Effector memory CD8-positive, alpha-beta T cell (primary cell): ENCODE results near the gene FHIT.

Source experiments
- ATAC-seq: fragments of 150-1000 bp; cut with Tn5 transposase; replicated peaks from 2 replicates; pipeline ENCODE4 v1.10.0; 2021; ENCODE audit warnings: mild to moderate bottlenecking, moderate library complexity
- DNase-seq, 3 experiments: peaks; one replicate each; pipeline ENCODE4 v3.0.0; 2021
- H3K27ac Mint-ChIP-seq, 2 donors: one replicate each; pipeline ENCODE4 v1.8.0; 2022; ENCODE audit warnings: mild to moderate bottlenecking in 2 of 2, mixed read lengths in 2 of 2, moderate library complexity in 2 of 2
- H3K27me3 Mint-ChIP-seq, 2 donors: one replicate each; pipeline ENCODE4 v1.8.0; 2022; ENCODE audit warnings: mixed read lengths in 2 of 2
- H3K36me3 Mint-ChIP-seq: one replicate; pipeline ENCODE4 v1.8.0; 2022; ENCODE audit warnings: mild to moderate bottlenecking, moderate library complexity, mixed read lengths; ENCODE audit not compliant: insufficient read depth
- H3K4me1 Mint-ChIP-seq, 2 donors: one replicate each; pipeline ENCODE4 v1.8.0; 2022; ENCODE audit warnings: low read depth in 2 of 2, mixed read lengths in 2 of 2
- H3K4me3 Mint-ChIP-seq, 2 donors: one replicate each; pipeline ENCODE4 v1.8.0; 2022; ENCODE audit warnings: mild to moderate bottlenecking in 2 of 2, mixed read lengths in 2 of 2, moderate library complexity in 2 of 2
- H3K9me3 Mint-ChIP-seq, 2 donors: one replicate each; pipeline ENCODE4 v1.8.0; 2022; ENCODE audit warnings: mixed read lengths in 2 of 2

FHIT gene

DNA sequence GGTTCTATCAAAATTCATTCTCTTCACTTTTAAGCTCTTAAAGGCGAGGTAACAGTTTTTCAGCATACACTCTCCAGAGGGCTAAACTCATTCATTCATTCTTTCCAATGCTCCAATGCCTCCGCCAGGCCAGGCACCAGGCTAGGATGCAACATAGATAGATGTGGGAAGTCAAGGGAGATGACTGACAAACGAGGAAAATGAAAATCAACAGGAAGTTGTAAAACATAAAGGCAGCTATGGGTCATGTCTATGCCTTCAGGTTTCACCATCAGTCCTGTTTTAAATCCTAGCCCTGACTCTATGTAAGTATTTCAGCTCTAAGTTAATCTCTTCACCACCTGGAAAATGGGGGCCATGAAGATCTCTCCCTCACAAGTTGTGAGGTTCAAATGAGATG is 797.9 kb downstream of the FHIT start:
- peaks cover 0 to 7% of the 10 kb centered on the region in 2 donors for H3K27me3 Mint-ChIP-seq
- H3K27ac Mint-ChIP-seq, result no peak overlapping the region
- peaks cover 0 to 3% of the 10 kb centered on the region in 2 donors for H3K9me3 Mint-ChIP-seq
- no peaks in the 10 kb centered on the region for H3K4me1 Mint-ChIP-seq
- DNase-seq (no peak), ATAC-seq (no peak)
- H3K4me3 Mint-ChIP-seq, result no peak overlapping the region
- no peaks in the 10 kb centered on the region for H3K36me3 Mint-ChIP-seq

GRCh38 chr3:60448696-60449095 is 802.6 kb downstream of the FHIT start:
- Mint-ChIP-seq H3K36me3 (no peaks in the 10 kb centered on the region), H3K9me3 (no peaks in the 10 kb centered on the region)

GRCh38 chr3:60445446-60445845 is 805.8 kb downstream of the FHIT start:
- DNase-seq (no peak), ATAC-seq (no peak)
- H3K27me3 Mint-ChIP-seq, result no peaks in the 10 kb centered on the region
- H3K4me1 Mint-ChIP-seq, result no peaks in the 10 kb centered on the region
- no peaks in the 10 kb centered on the region for H3K9me3 Mint-ChIP-seq
- no peak overlapping the region for H3K27ac Mint-ChIP-seq
- H3K4me3 Mint-ChIP-seq, result no peak overlapping the region
- no peaks in the 10 kb centered on the region for H3K36me3 Mint-ChIP-seq

More at GRCh38 chr3:60448696-60449095, 802.6 kb downstream of the FHIT start:
- ATAC-seq, result no peak
- DNase-seq, result no peak
- H3K27ac Mint-ChIP-seq, result no peak overlapping the region
- H3K27me3 Mint-ChIP-seq, result no peaks in the 10 kb centered on the region
- H3K4me1 Mint-ChIP-seq, result no peaks in the 10 kb centered on the region
- no peak overlapping the region for H3K4me3 Mint-ChIP-seq

- Mint-ChIP-seq H3K4me3 (no peak overlapping the region), H3K36me3 (no peaks in the 10 kb centered on the region), H3K27me3 (peaks cover 0 to 2% of the 10 kb centered on the region in 2 donors), H3K4me1 (no peaks in the 10 kb centered on the region), H3K27ac (no peak overlapping the region), H3K9me3 (no peaks in the 10 kb centered on the region)
- ATAC-seq (no peak), DNase-seq (no peak)
Measured at GRCh38 chr3:60444898-60445437, 806.3 kb downstream of the FHIT start.

DNA sequence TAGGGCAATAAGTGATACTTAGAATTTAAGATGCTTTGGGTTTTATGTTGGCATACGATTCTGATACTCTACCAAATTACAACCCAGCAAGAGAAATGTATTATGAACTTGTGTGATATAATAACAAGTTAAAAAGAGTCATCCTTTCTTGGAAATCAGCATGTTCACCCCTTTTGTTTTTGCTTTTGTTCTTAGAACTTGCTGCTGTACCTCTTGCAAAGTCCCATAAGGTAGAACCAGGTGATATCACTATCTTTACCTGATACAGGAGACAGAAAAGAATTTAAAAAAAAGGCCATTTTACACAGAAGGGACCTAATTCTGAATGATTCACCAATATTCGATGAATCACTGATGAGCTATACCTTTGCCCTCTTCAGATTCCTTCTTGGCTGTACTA is 810.4 kb downstream of the FHIT start:
- no peak for ATAC-seq
- DNase-seq, result no peak
- no peaks in the 10 kb centered on the region for H3K36me3 Mint-ChIP-seq
- H3K4me1 Mint-ChIP-seq, result no peaks in the 10 kb centered on the region
- no peak overlapping the region for H3K27ac Mint-ChIP-seq
- H3K4me3 Mint-ChIP-seq, result no peak overlapping the region
- peaks cover 0 to 6% of the 10 kb centered on the region in 2 donors for H3K27me3 Mint-ChIP-seq
- no peaks in the 10 kb centered on the region for H3K9me3 Mint-ChIP-seq

- Mint-ChIP-seq H3K36me3 (no peaks in the 10 kb centered on the region), H3K4me3 (no peak overlapping the region), H3K9me3 (no peaks in the 10 kb centered on the region), H3K4me1 (no peaks in the 10 kb centered on the region), H3K27me3 (peaks cover 0 to 6% of the 10 kb centered on the region in 2 donors), H3K27ac (no peak overlapping the region)
- DNase-seq (no peak), ATAC-seq (no peak)
Measured at GRCh38 chr3:60435941-60436650, 815.2 kb downstream of the FHIT start.

GRCh38 chr3:60434950-60435349 is 816.3 kb downstream of the FHIT start:
- Mint-ChIP-seq H3K27me3 (peaks cover 0 to 4% of the 10 kb centered on the region in 2 donors), H3K36me3 (no peaks in the 10 kb centered on the region), H3K27ac (no peak overlapping the region), H3K9me3 (no peaks in the 10 kb centered on the region), H3K4me1 (no peaks in the 10 kb centered on the region), H3K4me3 (no peak overlapping the region)
- DNase-seq, result no peak
- no peak for ATAC-seq

DNA sequence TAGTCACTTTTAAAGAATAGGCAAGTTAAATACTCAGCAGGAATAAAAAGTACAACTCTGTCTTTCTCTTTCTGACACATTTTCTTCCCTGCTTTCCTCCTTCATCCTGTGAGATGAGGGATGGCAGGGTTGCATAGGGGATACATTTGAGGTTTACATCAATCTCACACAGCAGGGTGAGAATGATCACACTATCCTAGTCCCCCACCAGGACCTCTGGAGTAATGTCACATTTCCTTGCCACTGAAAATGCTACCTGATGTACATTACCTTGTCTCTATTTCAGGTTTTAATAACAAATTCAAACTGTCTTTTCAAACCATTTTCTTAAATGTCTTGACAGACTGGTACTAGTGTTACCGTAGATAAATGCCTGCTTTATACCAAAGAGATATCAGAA is 816.9 kb downstream of the FHIT start:
- H3K4me3 Mint-ChIP-seq, result no peak overlapping the region
- H3K4me1 Mint-ChIP-seq, result no peaks in the 10 kb centered on the region
- H3K36me3 Mint-ChIP-seq, result no peaks in the 10 kb centered on the region
- H3K27ac Mint-ChIP-seq, result no peak overlapping the region
- ATAC-seq, result no peak
- no peaks in the 10 kb centered on the region for H3K27me3 Mint-ChIP-seq
- no peak for DNase-seq
- H3K9me3 Mint-ChIP-seq, result no peaks in the 10 kb centered on the region

- no peak overlapping the region for H3K4me3 Mint-ChIP-seq
- H3K4me1 Mint-ChIP-seq, result no peaks in the 10 kb centered on the region
- H3K27ac Mint-ChIP-seq, result no peak overlapping the region
- DNase-seq, result no peak
- no peaks in the 10 kb centered on the region for H3K9me3 Mint-ChIP-seq
- no peaks in the 10 kb centered on the region for H3K27me3 Mint-ChIP-seq
- H3K36me3 Mint-ChIP-seq, result no peaks in the 10 kb centered on the region
- ATAC-seq, result no peak
Measured at GRCh38 chr3:60431599-60431958, 819.7 kb downstream of the FHIT start.

- H3K4me1 Mint-ChIP-seq, result no peaks in the 10 kb centered on the region
Measured at GRCh38 chr3:60430205-60430604, 821.0 kb downstream of the FHIT start.

DNA sequence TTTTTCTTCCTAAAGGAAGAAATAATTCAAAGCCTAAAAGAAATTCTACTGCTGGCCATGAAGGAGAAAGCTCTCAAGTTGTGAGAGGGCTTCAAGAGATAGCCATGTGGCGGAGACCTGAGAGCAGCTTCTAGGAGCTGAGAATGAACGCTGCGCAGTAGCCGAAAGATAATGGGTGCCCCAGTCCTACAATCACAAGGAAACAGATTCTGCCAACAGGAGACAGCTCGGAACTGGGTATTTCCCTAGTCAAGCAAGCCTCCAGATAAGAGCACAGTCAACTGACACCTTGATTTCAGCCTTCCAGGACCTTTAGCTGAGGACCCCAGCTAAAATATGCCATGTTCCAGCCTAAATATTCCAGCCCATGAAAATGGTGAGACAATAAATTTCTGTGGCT is 824.1 kb downstream of the FHIT start:
- DNase-seq (no peak), ATAC-seq (no peak)
- H3K4me1 Mint-ChIP-seq, result no peaks in the 10 kb centered on the region
- no peak overlapping the region for H3K27ac Mint-ChIP-seq
- H3K4me3 Mint-ChIP-seq, result no peak overlapping the region
- no peaks in the 10 kb centered on the region for H3K27me3 Mint-ChIP-seq
- no peaks in the 10 kb centered on the region for H3K9me3 Mint-ChIP-seq
- H3K36me3 Mint-ChIP-seq, result no peaks in the 10 kb centered on the region

More at GRCh38 chr3:60430205-60430604, 821.0 kb downstream of the FHIT start:
- ATAC-seq (no peak), DNase-seq (no peak)
- H3K4me3 Mint-ChIP-seq, result no peak overlapping the region
- H3K27ac Mint-ChIP-seq, result no peak overlapping the region
- no peaks in the 10 kb centered on the region for H3K36me3 Mint-ChIP-seq
- H3K27me3 Mint-ChIP-seq, result no peaks in the 10 kb centered on the region
- H3K9me3 Mint-ChIP-seq, result no peaks in the 10 kb centered on the region

- ATAC-seq, result no peak
- Mint-ChIP-seq H3K27me3 (no peaks in the 10 kb centered on the region), H3K36me3 (no peaks in the 10 kb centered on the region), H3K4me1 (no peaks in the 10 kb centered on the region), H3K9me3 (no peaks in the 10 kb centered on the region), H3K27ac (no peak overlapping the region), H3K4me3 (no peak overlapping the region)
- no peak for DNase-seq
Measured at GRCh38 chr3:60424942-60425341, 826.3 kb downstream of the FHIT start.

DNA sequence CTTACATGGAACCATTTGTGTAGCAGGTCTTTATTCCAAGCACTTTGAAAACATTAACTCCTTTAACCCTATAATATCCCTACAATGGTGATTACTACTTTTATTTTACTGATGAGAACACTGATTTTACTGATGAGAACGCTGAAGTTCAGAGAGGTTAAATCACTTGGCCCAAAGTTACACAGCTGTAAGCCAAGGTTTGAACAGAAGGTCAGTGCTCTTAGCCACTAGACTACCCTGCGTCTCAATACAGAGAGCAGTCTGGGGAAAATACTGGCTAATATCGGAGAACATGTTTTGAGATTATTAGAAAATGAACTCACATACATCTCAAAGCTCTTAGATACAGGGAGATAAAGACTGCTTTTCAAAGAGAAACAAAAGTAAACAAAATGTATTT is 827.2 kb downstream of the FHIT start:
- DNase-seq (no peak), ATAC-seq (no peak)
- Mint-ChIP-seq H3K9me3 (no peaks in the 10 kb centered on the region), H3K4me1 (no peaks in the 10 kb centered on the region), H3K4me3 (no peak overlapping the region), H3K27me3 (no peaks in the 10 kb centered on the region), H3K27ac (no peak overlapping the region), H3K36me3 (no peaks in the 10 kb centered on the region)

GRCh38 chr3:60423556-60423955 is 827.7 kb downstream of the FHIT start:
- Mint-ChIP-seq H3K27me3 (no peaks in the 10 kb centered on the region), H3K9me3 (no peaks in the 10 kb centered on the region), H3K36me3 (no peaks in the 10 kb centered on the region), H3K27ac (no peak overlapping the region), H3K4me1 (no peaks in the 10 kb centered on the region), H3K4me3 (no peak overlapping the region)
- ATAC-seq (no peak), DNase-seq (no peak)
